Nephron (organoid): Measurements from ENCODE around the gene PARD6G.

ENCODE experiments used
- H3K27ac Mint-ChIP-seq, 3 experiments: 2 replicates each; pipeline ENCODE4 v1.8.0; 2020; ENCODE audit warnings: mixed read lengths in 3 of 3, mild to moderate bottlenecking in 2 of 3, moderate library complexity in 1 of 3
- H3K27me3 Mint-ChIP-seq: 2 replicates; pipeline ENCODE4 v1.8.0; 2021; ENCODE audit warnings: low read depth, mild to moderate bottlenecking, moderate library complexity, mixed read lengths
- H3K36me3 Mint-ChIP-seq: 2 replicates; pipeline ENCODE4 v1.8.0; 2020; ENCODE audit warnings: low read depth, mixed read lengths
- H3K4me1 Mint-ChIP-seq: 2 replicates; pipeline ENCODE4 v1.8.0; 2020; ENCODE audit warnings: mixed read lengths
- H3K4me3 Mint-ChIP-seq, 3 experiments: 2 replicates each; pipeline ENCODE4 v1.8.0; 2020; ENCODE audit warnings: mild to moderate bottlenecking in 3 of 3, mixed read lengths in 3 of 3, moderate library complexity in 2 of 3
- H3K9me3 Mint-ChIP-seq: 2 replicates; pipeline ENCODE4 v1.8.0; 2020; ENCODE audit warnings: mixed read lengths
- CTCF ChIP-seq, 3 experiments: fragments of 200-600 bp; sonication (generic); IDR thresholded peaks; one replicate each; pipeline ENCODE4 v1.5.0; 2021; ENCODE audit warnings: antibody characterized with exemption in 3 of 3; ENCODE audit not compliant: unreplicated experiment in 3 of 3

Gene PARD6G

GRCh38 chr18:80133124-80133523 lies 114.2 kb downstream of the PARD6G start:
- H3K27ac Mint-ChIP-seq: no peak overlapping the region
- no peaks in the 10 kb centered on the region for H3K27me3 Mint-ChIP-seq
- H3K4me1 Mint-ChIP-seq: no peaks in the 10 kb centered on the region
- H3K9me3 Mint-ChIP-seq: no peaks in the 10 kb centered on the region
- peaks cover 52% of the 10 kb centered on the region for H3K36me3 Mint-ChIP-seq
- no peak overlapping the region for H3K4me3 Mint-ChIP-seq
- TF ChIP-seq CTCF (IDR thresholded peaks at IDR 0.05; ENCODE audit: unreplicated experiment in 3 of 3): no peak

GRCh38 chr18:80132180-80132812 lies 115.0 kb downstream of the PARD6G start:
- Mint-ChIP-seq H3K9me3 (peaks cover 2% of the 10 kb centered on the region), H3K4me3 (no peak overlapping the region), H3K4me1 (no peaks in the 10 kb centered on the region), H3K27ac (no peak overlapping the region), H3K27me3 (no peaks in the 10 kb centered on the region), H3K36me3 (peaks cover 56% of the 10 kb centered on the region)
- TF ChIP-seq CTCF (IDR thresholded peaks at IDR 0.05; ENCODE audit: unreplicated experiment in 3 of 3): no peak

- H3K4me1 Mint-ChIP-seq: no peaks in the 10 kb centered on the region
- H3K27ac Mint-ChIP-seq: no peak overlapping the region
- H3K9me3 Mint-ChIP-seq: peaks cover 8% of the 10 kb centered on the region
- no peak for TF ChIP-seq CTCF (IDR thresholded peaks at IDR 0.05; ENCODE audit: unreplicated experiment in 3 of 3)
- H3K27me3 Mint-ChIP-seq: no peaks in the 10 kb centered on the region
- peaks cover 57% of the 10 kb centered on the region for H3K36me3 Mint-ChIP-seq
- H3K4me3 Mint-ChIP-seq: no peak overlapping the region
These were observed 116.8 kb downstream of the PARD6G start for GRCh38 chr18:80130555-80130954.

GRCh38 chr18:80129672-80130367 lies 117.5 kb downstream of the PARD6G start:
- Mint-ChIP-seq H3K4me1 (no peaks in the 10 kb centered on the region), H3K4me3 (no peak overlapping the region), H3K9me3 (peaks cover 8% of the 10 kb centered on the region), H3K36me3 (peaks cover 55% of the 10 kb centered on the region), H3K27me3 (no peaks in the 10 kb centered on the region), H3K27ac (no peak overlapping the region)
- TF ChIP-seq CTCF (IDR thresholded peaks at IDR 0.05; ENCODE audit: unreplicated experiment in 3 of 3): no peak

- no peak overlapping the region for H3K27ac Mint-ChIP-seq
- H3K4me1 Mint-ChIP-seq: no peaks in the 10 kb centered on the region
- H3K27me3 Mint-ChIP-seq: no peaks in the 10 kb centered on the region
- H3K4me3 Mint-ChIP-seq: no peak overlapping the region
- peaks cover 57% of the 10 kb centered on the region for H3K36me3 Mint-ChIP-seq
- peaks cover 8% of the 10 kb centered on the region for H3K9me3 Mint-ChIP-seq
- TF ChIP-seq CTCF (IDR thresholded peaks at IDR 0.05; ENCODE audit: unreplicated experiment in 3 of 3): no peak
These were observed 119.7 kb downstream of the PARD6G start for GRCh38 chr18:80127635-80128034.

GRCh38 chr18:80126797-80127196 lies 120.5 kb downstream of the PARD6G start:
- no peak for TF ChIP-seq CTCF (IDR thresholded peaks at IDR 0.05; ENCODE audit: unreplicated experiment in 3 of 3)
- Mint-ChIP-seq H3K27me3 (no peaks in the 10 kb centered on the region), H3K27ac (no peak overlapping the region), H3K4me1 (no peaks in the 10 kb centered on the region), H3K4me3 (no peak overlapping the region), H3K36me3 (peaks cover 66% of the 10 kb centered on the region), H3K9me3 (peaks cover 8% of the 10 kb centered on the region)
